ENCODE data around the gene ORC6.
"Not testable (repeated sequence)": the region's sequence is repeated elsewhere in the genome, so short reads cannot be mapped to it uniquely, and the experiment has no call there.

The ORC6 gene

GRCh38 chr16:46689365-46690280, at the start of gene ORC6:
Gene ORC6 (plus strand): TSS chr16:46689659. CDS start chr16:46689706, 47 bp downstream.
- DNase-seq, result peak; percentile 97 to 98

GRCh38 chr16:46648656-46649055, 40.8 kb upstream of the ORC6 start:
- no peak for DNase-seq

- no peak for DNase-seq
Measured at GRCh38 chr16:46649588-46650253, 39.7 kb upstream of the ORC6 start.

GRCh38 chr16:46650254-46650623, 39.2 kb upstream of the ORC6 start:
- no peak for DNase-seq

- no peak for DNase-seq
Measured at GRCh38 chr16:46651305-46651704, 38.2 kb upstream of the ORC6 start.

GRCh38 chr16:46658925-46659324, 30.5 kb upstream of the ORC6 start:
- DNase-seq, result peak; percentile 42 to 46

- DNase-seq, result no peak
Measured at GRCh38 chr16:46662123-46662522, 27.3 kb upstream of the ORC6 start.

- DNase-seq, result peak; percentile 43 to 54
Measured at GRCh38 chr16:46673320-46674013, 16.0 kb upstream of the ORC6 start.

- not testable (repeated sequence) for DNase-seq
Measured at GRCh38 chr16:46677943-46678342, 11.5 kb upstream of the ORC6 start.

- not testable (repeated sequence) for DNase-seq
Measured at GRCh38 chr16:46681867-46682266, 7.6 kb upstream of the ORC6 start.

- DNase-seq, result no peak
Measured at GRCh38 chr16:46686815-46687473, 2.5 kb upstream of the ORC6 start.

- DNase-seq, result no peak
Measured at GRCh38 chr16:46687486-46687885, 2.0 kb upstream of the ORC6 start.

- no peak for DNase-seq
Measured at GRCh38 chr16:46688101-46688653, 1.3 kb upstream of the ORC6 start.

GRCh38 chr16:46688654-46689364, 650 bp upstream of the ORC6 start, which contains the start of gene VPS35:
Gene VPS35 (minus strand): TSS chr16:46689178. CDS start chr16:46689133, 45 bp downstream.
- DNase-seq, result peak; percentile 100

GRCh38 chr16:46690281-46691178, 1.1 kb downstream of the ORC6 start:
- no peak for DNase-seq

GRCh38 chr16:46691726-46692125, 2.3 kb downstream of the ORC6 start:
- DNase-seq, result no peak

- no peak for DNase-seq
Measured at GRCh38 chr16:46693598-46693997, 4.1 kb downstream of the ORC6 start.

GRCh38 chr16:46695937-46696336, 6.5 kb downstream of the ORC6 start:
- DNase-seq, result no peak

- DNase-seq, result no peak
Measured at GRCh38 chr16:46696957-46697356, 7.5 kb downstream of the ORC6 start.

- no peak for DNase-seq
Measured at GRCh38 chr16:46700048-46700447, 10.6 kb downstream of the ORC6 start.

- no peak for DNase-seq
Measured at GRCh38 chr16:46701615-46702014, 12.2 kb downstream of the ORC6 start.

All from activated T-cell treated with anti-CD3 and anti-CD28 coated beads, Interleukin-2, amount 50 U/mL, for 48 hours (primary cell).